AG04449 (cell line): ENCODE data around the gene GADL1.

ENCODE experiments used
- CTCF ChIA-PET: fragments of 350-600 bp; formaldehyde crosslinking; extraction: SDS; loops from one replicate; lab custom pipeline; 2021; ENCODE audit warnings: antibody characterized with exemption; lab: Yijun Ruan, JAX
- POLR2A ChIA-PET: fragments of 400-600, 350-600 bp; formaldehyde crosslinking; extraction: SDS; loops from one replicate; lab custom pipeline; 2020; ENCODE audit warnings: antibody characterized with exemption, inconsistent platforms; lab: Yijun Ruan, JAX
- DNase-seq: peaks from one replicate; pipeline ENCODE4 v3.0.0-alpha.2; 2010; ENCODE audit warnings: low read depth, low spot score
- H3K4me3 ChIP-seq: 2 replicates; pipeline ENCODE4 v1.5.1; 2011; ENCODE audit warnings: low read depth, mild to moderate bottlenecking, control low read depth, low read length
- TF ChIP-seq, protein P1 (sequence below): IDR thresholded peaks from one replicate; pipeline ENCODE4 v1.5.1; 2011; ENCODE audit warnings: mild to moderate bottlenecking, moderate library complexity, low read length, control low read depth, inconsistent platforms; ENCODE audit not compliant: insufficient read depth; ENCODE audit errors: missing control alignments

Gene GADL1

GRCh38 chr3:30813734-30814133, 80.7 kb downstream of the GADL1 start:
- H3K4me3 ChIP-seq, result no peak overlapping the region
- POLR2A ChIA-PET, result no interaction called here

GRCh38 chr3:30811151-30811795, 83.2 kb downstream of the GADL1 start:
- TF ChIP-seq, protein P1, sequence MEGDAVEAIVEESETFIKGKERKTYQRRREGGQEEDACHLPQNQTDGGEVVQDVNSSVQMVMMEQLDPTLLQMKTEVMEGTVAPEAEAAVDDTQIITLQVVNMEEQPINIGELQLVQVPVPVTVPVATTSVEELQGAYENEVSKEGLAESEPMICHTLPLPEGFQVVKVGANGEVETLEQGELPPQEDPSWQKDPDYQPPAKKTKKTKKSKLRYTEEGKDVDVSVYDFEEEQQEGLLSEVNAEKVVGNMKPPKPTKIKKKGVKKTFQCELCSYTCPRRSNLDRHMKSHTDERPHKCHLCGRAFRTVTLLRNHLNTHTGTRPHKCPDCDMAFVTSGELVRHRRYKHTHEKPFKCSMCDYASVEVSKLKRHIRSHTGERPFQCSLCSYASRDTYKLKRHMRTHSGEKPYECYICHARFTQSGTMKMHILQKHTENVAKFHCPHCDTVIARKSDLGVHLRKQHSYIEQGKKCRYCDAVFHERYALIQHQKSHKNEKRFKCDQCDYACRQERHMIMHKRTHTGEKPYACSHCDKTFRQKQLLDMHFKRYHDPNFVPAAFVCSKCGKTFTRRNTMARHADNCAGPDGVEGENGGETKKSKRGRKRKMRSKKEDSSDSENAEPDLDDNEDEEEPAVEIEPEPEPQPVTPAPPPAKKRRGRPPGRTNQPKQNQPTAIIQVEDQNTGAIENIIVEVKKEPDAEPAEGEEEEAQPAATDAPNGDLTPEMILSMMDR, result no peak
- no peak for DNase-seq
- CTCF ChIA-PET, result no interaction called here
- H3K4me3 ChIP-seq, result no peak overlapping the region
- POLR2A ChIA-PET, result no interaction called here

More at GRCh38 chr3:30813734-30814133, 80.7 kb downstream of the GADL1 start:
- no peak for DNase-seq
- TF ChIP-seq, protein P1, result no peak
- CTCF ChIA-PET, result no interaction called here

- TF ChIP-seq, protein P1, result no peak
- CTCF ChIA-PET, result no interaction called here
- DNase-seq, result no peak
- POLR2A ChIA-PET, result no interaction called here
- H3K4me3 ChIP-seq, result no peak overlapping the region
Measured at GRCh38 chr3:30810625-30811024, 83.8 kb downstream of the GADL1 start.

- ChIA-PET CTCF (no interaction called here), POLR2A (no interaction called here)
- no peak overlapping the region for H3K4me3 ChIP-seq
- TF ChIP-seq, protein P1, result no peak
- no peak for DNase-seq
Measured at GRCh38 chr3:30805695-30806094, 88.8 kb downstream of the GADL1 start.

DNA sequence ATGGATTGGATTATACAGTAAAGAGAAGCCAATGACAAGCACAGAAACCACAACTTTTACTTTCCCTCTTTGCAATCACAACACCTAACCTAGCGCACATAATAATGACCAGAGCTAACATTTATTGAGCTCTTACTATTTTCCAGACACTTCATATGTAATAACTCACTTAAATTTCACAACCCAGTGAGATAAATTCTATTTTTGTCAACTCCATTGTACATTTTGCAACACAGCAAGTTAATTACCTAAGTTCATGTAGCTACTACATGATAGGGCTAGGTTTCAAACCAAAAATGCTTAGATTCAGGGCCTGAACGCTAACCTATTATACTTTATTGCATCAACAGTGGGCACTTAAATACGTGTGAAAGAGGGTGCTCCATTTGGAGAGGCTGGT, 89.5 kb downstream of the GADL1 start:
- DNase-seq, result no peak
- TF ChIP-seq, protein P1, result no peak
- CTCF ChIA-PET, result interaction anchor here (1.0 kb wide), 1 partner anchor 964 kb away, joined by 3 read pairs; no protein-coding TSS in a partner anchor
- POLR2A ChIA-PET, result no interaction called here
- H3K4me3 ChIP-seq, result no peak overlapping the region

- ChIA-PET CTCF (no interaction called here), POLR2A (no interaction called here)
- DNase-seq, result no peak
- TF ChIP-seq, protein P1, result no peak
- no peak overlapping the region for H3K4me3 ChIP-seq
Measured at GRCh38 chr3:30795176-30795575, 99.3 kb downstream of the GADL1 start.
